ENCODE measurements around the gene BCL2A1. TPM values are rescaled to one million over a fixed set of nuclear protein-coding genes. Genes with fewer than 3 reads are reported as not detected.

BCL2A1 gene
- total RNA-seq, 2 experiments from 2014 or later: 2.2 to 2.3 TPM

DNA sequence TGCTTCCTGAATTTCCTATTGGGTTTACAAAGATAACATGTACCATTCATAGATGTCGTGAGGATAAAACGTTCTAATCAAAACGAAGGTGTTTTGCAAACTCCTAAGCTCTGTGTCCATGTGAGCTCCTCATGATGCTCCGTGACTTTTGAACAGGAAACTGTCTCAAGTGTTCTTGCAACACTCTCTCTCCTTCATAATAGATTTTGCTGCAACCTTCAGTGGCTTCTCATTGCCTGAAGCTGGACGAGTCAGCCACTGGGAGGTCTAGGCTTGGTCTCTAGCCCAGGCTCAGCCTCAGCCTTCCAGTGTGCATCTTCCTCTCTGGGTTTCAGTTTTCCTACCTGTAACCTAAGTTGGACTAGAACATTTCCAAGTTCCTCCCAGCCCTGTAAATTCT lies 18.7 kb upstream of the BCL2A1 start:
- BruUV-seq (replicated peaks): no TSS peak
- H2AFZ ChIP-seq (ENCODE audit: low read length): no peak overlapping the region
- H3K4me3 ChIP-seq (ENCODE audit: low read depth, low read length, poor library complexity, severe bottlenecking): no peak overlapping the region
- DNase-seq (ENCODE audit: low spot score): no peak
- no peak overlapping the region for H3K27ac ChIP-seq (ENCODE audit: low read depth, low read length, poor library complexity, severe bottlenecking)
- H3K9me2 ChIP-seq (ENCODE audit: insufficient read depth, low read length): no peaks in the 10 kb centered on the region
- H3K4me1 ChIP-seq (ENCODE audit: insufficient read depth, low read length, poor library complexity, severe bottlenecking): no peaks in the 10 kb centered on the region
- POLR2A ChIA-PET: no interaction called here
- no peaks in the 10 kb centered on the region for H3K36me3 ChIP-seq (ENCODE audit: insufficient read depth, low read length)
- H4K20me1 ChIP-seq (ENCODE audit: insufficient read depth, low read length): no peaks in the 10 kb centered on the region
- intact Hi-C loops (cut with micrococcal nuclease; ENCODE audit: unreplicated experiment): loop anchor here (10.0 kb wide), 1 partner anchor 395 kb away; no protein-coding TSS in a partner anchor
- CTCF ChIA-PET (ENCODE audit: unreplicated experiment): no interaction called here
- H3K4me2 ChIP-seq (ENCODE audit: low read length): no peak overlapping the region
- no peaks in the 10 kb centered on the region for H3K9me3 ChIP-seq (ENCODE audit: low read length)
- no peaks in the 10 kb centered on the region for H3K79me2 ChIP-seq (ENCODE audit: insufficient read depth, low read depth, low read length)
- TF ChIP-seq, protein P1, sequence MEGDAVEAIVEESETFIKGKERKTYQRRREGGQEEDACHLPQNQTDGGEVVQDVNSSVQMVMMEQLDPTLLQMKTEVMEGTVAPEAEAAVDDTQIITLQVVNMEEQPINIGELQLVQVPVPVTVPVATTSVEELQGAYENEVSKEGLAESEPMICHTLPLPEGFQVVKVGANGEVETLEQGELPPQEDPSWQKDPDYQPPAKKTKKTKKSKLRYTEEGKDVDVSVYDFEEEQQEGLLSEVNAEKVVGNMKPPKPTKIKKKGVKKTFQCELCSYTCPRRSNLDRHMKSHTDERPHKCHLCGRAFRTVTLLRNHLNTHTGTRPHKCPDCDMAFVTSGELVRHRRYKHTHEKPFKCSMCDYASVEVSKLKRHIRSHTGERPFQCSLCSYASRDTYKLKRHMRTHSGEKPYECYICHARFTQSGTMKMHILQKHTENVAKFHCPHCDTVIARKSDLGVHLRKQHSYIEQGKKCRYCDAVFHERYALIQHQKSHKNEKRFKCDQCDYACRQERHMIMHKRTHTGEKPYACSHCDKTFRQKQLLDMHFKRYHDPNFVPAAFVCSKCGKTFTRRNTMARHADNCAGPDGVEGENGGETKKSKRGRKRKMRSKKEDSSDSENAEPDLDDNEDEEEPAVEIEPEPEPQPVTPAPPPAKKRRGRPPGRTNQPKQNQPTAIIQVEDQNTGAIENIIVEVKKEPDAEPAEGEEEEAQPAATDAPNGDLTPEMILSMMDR (conservative IDR thresholded peaks at IDR 0.05; ENCODE audit: low read length): no peak
- no peak for TF ChIP-seq EZH2phosphoT487 (IDR thresholded peaks at IDR 0.05; ENCODE audit: borderline replicate concordance, low read depth, low read length)

DNA sequence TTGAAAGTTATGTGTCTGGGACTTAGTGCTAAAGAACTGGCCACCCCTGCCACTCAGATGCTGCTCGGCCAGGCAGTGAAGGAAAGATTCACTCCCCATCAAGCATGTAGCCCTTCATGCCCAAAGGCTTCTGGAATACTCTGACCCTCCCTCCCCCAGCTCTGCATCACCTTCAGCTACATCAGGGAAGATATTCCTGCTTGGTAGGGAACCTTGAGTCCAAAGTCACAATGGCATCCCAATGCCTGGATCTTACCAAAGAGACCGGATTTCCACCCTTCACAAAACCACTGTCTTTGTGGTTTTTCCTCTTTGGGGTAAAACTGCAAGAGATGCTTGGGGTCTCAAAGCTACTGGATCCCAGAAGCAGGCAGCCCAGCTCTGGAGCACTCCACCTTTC lies 18.2 kb upstream of the BCL2A1 start:
- Histone ChIP-seq H3K9me2 (ENCODE audit: insufficient read depth, low read length) (no peaks in the 10 kb centered on the region), H3K79me2 (ENCODE audit: insufficient read depth, low read depth, low read length) (no peaks in the 10 kb centered on the region), H4K20me1 (ENCODE audit: insufficient read depth, low read length) (no peaks in the 10 kb centered on the region), H3K4me1 (ENCODE audit: insufficient read depth, low read length, poor library complexity, severe bottlenecking) (no peaks in the 10 kb centered on the region), H3K4me3 (ENCODE audit: low read depth, low read length, poor library complexity, severe bottlenecking) (no peak overlapping the region), H2AFZ (ENCODE audit: low read length) (no peak overlapping the region), H3K9me3 (ENCODE audit: low read length) (no peaks in the 10 kb centered on the region), H3K4me2 (ENCODE audit: low read length) (no peak overlapping the region), H3K27ac (ENCODE audit: low read depth, low read length, poor library complexity, severe bottlenecking) (no peak overlapping the region), H3K36me3 (ENCODE audit: insufficient read depth, low read length) (no peaks in the 10 kb centered on the region)
- ChIA-PET CTCF (ENCODE audit: unreplicated experiment) (no interaction called here), POLR2A (no interaction called here)
- BruUV-seq (replicated peaks): no TSS peak
- TF ChIP-seq, protein P1 (conservative IDR thresholded peaks at IDR 0.05; ENCODE audit: low read length): no peak
- TF ChIP-seq EZH2phosphoT487 (IDR thresholded peaks at IDR 0.05; ENCODE audit: borderline replicate concordance, low read depth, low read length): no peak
- intact Hi-C loops (cut with micrococcal nuclease; ENCODE audit: unreplicated experiment): no loop called here
- DNase-seq (ENCODE audit: low spot score): no peak

- CTCF ChIA-PET (ENCODE audit: unreplicated experiment): no interaction called here
- TF ChIP-seq EZH2phosphoT487 (IDR thresholded peaks at IDR 0.05; ENCODE audit: borderline replicate concordance, low read depth, low read length): no peak
- TF ChIP-seq, protein P1 (conservative IDR thresholded peaks at IDR 0.05; ENCODE audit: low read length): no peak
- no TSS peak for BruUV-seq (replicated peaks)
These were observed 17.6 kb upstream of the BCL2A1 start for GRCh38 chr15:79988448-79989117.

More at GRCh38 chr15:79988448-79989117, 17.6 kb upstream of the BCL2A1 start:
- Histone ChIP-seq H4K20me1 (ENCODE audit: insufficient read depth, low read length) (no peaks in the 10 kb centered on the region), H3K9me3 (ENCODE audit: low read length) (no peaks in the 10 kb centered on the region), H3K4me1 (ENCODE audit: insufficient read depth, low read length, poor library complexity, severe bottlenecking) (no peaks in the 10 kb centered on the region), H3K4me2 (ENCODE audit: low read length) (no peak overlapping the region), H3K9me2 (ENCODE audit: insufficient read depth, low read length) (no peaks in the 10 kb centered on the region), H3K27ac (ENCODE audit: low read depth, low read length, poor library complexity, severe bottlenecking) (no peak overlapping the region), H2AFZ (ENCODE audit: low read length) (no peak overlapping the region), H3K4me3 (ENCODE audit: low read depth, low read length, poor library complexity, severe bottlenecking) (no peak overlapping the region), H3K79me2 (ENCODE audit: insufficient read depth, low read depth, low read length) (no peaks in the 10 kb centered on the region), H3K36me3 (ENCODE audit: insufficient read depth, low read length) (no peaks in the 10 kb centered on the region)
- no peak for DNase-seq (ENCODE audit: low spot score)
- intact Hi-C loops (cut with micrococcal nuclease; ENCODE audit: unreplicated experiment): no loop called here
- POLR2A ChIA-PET: interaction anchor here (0.5 kb wide), 1 partner anchor 57 kb away, joined by 3 read pairs; no protein-coding TSS in a partner anchor
